ENCODE data around the gene SLC10A3. TPM values are rescaled to one million over a fixed set of nuclear protein-coding genes. Genes with fewer than 3 reads are reported as not detected.

The SLC10A3 gene, protein sequence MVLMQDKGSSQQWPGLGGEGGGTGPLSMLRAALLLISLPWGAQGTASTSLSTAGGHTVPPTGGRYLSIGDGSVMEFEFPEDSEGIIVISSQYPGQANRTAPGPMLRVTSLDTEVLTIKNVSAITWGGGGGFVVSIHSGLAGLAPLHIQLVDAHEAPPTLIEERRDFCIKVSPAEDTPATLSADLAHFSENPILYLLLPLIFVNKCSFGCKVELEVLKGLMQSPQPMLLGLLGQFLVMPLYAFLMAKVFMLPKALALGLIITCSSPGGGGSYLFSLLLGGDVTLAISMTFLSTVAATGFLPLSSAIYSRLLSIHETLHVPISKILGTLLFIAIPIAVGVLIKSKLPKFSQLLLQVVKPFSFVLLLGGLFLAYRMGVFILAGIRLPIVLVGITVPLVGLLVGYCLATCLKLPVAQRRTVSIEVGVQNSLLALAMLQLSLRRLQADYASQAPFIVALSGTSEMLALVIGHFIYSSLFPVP
- 20.5 and 22.4 TPM in 2 replicates for total RNA-seq

DNA sequence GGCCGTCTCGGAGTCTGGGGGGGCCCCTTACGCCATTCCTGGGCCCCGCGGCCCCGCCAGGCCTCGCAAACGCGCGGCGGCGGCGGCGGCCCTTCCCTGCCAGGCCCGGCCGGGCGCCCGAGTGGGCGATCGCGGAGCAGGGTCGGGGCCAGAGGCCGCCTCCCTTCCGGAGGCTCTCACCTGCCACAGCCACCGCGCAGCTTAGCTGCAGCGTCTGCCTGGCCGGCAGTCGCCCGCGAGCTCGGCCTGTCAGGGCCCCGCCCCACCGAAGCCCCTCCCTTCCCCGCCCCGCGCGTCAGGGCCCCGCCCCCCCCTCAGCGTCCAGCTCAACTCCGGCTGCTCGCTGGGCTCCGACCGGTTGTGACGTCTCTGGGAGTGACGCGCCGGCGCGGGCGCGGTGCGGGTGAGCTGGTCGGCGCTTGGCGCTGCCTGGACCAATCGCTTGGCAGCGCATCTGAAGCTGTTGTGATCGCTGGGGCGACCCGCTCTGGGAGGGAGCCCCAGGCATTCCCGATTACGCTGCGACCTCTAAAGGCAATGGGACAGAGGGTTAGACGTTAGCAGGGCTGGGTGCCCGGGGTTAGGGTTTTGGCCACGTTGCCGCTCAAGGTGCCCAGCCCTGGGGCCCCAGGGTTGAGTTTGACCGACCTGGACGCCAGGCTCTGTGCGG is at the start of gene SLC10A3:
TSS of gene SLC10A3 (minus strand) at position 216 of the 670 bp plus-strand sequence. CDS start 1,689 bp downstream, outside the sequence.

DNA sequence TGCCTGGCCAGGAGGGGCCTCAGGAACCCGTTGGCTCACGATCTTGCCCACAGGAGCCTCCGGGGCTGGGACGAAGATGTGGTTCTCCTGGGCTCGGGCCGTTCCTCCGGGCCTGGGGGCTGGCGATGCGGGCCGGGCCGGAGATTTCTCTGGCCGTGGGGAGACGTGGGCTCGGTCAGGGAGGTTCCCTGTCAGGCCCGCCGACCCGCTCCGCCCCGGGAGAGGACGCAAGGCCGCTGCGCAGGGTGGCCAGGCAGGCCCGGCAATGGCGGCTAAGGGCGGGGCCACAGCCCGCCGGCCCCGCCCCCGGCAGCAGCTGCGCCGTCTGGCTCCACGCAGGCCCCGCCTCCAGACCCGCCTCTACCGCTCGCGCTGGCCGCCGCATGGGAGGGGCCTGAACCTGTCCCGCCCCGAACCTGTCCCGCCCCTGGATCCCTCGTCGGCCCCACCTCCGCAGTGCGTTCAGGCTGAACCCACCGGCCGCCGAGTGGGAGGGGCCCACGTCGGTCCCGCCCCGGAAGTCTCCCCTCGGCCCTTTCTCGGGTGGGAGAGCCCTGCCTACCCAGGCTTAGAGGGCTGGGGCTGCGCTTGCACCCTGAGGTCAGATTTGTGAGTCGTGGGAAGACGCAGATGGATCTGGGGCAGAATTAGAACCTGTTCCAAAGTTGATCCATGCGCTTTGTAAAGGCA is 25.7 kb upstream of the SLC10A3 start, which contains the start of gene FAM3A:
TSS of gene FAM3A (minus strand) at position 267 of the 690 bp plus-strand sequence. CDS start 460 bp downstream, outside the sequence.

DNA sequence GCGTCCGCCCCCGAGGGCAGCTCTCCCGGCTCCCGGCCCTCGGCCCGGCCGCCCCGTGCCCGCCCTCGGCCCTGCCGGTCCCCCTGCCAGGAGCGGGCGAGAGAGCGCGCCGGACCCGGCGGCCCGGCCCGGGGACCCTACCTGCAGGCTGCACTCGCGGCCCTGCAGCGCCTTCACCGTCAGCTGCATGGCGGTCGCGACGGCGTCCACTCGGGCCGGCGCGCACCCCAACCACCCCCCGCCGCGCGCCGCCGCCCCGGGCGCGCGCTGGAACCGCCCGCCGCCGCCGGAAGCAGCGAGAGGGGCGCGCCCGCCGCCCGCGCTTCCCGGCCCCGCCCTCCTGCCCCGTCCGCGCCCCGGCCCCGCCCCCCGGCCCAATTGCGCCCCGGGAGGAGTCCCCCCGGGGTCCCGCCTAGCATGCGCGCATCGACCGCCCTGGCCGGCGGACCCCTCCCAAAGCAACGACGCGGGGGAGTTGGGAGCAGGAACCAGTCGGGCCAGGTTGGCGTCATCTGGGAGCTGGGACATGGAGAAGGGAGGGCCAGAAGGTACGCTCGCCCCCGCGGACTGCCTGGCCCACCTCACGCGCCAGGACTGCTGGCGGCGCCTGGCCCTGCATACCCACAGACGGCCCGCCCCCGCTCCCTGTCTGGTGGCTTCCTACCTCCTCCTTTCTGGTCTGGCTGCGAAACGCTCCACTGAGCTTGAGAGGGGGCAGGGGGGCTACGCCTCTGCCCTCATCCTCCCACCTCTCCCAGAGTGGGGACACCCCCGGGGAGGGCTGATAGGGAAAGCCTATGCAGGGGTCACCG is 3.8 kb downstream of the SLC10A3 start, which contains the start of gene UBL4A:
TSS of gene UBL4A (minus strand) at position 220 of the 812 bp plus-strand sequence. CDS start at position 189, 31 bp downstream.

DNA sequence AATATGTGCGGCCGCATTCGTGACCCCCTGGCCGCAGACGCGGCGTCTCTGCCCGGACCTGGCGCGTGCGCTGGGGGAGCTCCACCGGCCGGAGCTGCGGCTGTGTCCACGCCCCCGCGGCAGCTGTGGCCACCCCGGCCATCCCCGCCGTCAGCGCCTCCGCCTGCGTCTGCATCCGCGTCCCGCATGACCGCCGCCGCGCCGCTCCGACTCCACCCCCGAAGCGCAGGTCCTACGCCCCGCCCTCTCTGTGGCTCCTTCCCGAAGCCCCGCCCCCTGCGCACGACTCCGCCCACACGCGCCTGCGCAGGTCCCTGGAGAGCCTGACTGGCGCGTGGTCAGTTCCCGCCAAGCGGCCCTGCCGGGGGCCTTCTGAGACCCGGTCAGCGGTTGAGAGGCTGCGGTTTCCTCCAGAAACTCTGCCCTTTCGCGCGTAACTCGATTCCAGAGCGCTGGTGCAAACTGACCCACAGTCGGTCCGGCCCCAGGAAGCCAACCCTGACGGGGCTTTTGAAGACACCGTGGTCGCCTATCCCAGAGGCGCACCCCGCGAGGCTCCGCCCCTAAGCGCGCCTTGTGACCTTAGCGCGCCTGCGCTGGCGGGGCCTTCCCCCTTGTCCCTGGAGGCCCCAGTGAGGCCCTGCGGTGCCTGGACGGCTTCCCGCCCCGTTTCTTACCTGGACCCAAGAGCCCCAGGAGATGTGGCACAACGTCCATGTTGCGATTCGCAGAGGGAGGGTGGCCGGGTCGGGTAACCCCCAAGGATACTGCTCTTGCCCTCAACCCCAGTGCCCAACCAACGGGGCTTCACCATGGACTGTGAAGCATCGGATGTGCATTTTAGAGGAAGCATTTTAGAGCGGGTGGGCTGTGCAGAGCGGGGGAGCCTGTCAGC is 11.5 kb downstream of the SLC10A3 start, which contains the start of gene LAGE3:
TSS of gene LAGE3 (minus strand) at position 554 of the 895 bp plus-strand sequence. CDS start at position 188, 366 bp downstream.

DNA sequence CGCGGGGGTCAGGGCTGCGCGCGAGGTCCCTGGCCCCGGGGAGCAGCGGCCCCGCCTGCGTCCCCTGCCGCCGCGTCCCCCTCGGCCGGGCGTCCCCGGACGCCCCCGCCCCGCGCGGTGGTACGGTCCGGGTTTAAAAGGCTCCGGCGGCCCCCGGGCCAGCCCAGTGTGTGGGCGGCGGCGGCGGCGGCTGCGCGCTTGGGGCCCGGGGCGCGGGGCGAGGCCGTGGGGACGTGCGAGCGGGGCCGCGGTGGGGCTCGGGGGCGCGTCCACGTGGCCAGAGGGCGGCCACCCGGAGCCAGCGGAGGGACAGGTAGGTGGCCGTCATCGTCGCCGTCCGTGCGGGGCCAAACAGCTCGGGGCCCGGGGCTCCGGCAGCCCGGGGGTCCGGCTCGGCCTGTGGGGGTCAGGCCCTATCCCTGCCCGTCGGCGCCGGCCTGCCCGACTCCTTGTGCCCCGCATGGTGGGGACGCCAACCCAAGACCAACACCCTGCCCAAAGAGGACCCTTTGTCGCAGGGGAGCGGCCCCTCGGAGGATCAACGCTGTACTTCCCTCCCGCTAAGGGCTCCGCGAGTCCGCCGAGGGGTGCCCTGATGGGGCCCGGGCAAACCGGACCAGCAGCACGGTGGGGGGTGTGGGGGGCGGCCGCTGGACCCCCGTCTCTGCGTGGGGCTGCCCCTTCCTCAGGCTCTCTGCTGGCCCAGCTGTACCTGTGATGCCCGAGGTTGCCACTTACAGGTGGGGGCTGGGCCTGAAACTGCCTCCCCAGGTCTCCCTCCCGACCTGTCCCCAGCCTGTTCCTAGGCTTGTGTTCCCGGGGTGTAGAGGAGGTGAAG is 32.1 kb downstream of the SLC10A3 start, which contains the start of gene PLXNA3:
TSS of gene PLXNA3 (plus strand) at position 166 of the 838 bp plus-strand sequence. CDS start 1,903 bp downstream, outside the sequence.

DNA sequence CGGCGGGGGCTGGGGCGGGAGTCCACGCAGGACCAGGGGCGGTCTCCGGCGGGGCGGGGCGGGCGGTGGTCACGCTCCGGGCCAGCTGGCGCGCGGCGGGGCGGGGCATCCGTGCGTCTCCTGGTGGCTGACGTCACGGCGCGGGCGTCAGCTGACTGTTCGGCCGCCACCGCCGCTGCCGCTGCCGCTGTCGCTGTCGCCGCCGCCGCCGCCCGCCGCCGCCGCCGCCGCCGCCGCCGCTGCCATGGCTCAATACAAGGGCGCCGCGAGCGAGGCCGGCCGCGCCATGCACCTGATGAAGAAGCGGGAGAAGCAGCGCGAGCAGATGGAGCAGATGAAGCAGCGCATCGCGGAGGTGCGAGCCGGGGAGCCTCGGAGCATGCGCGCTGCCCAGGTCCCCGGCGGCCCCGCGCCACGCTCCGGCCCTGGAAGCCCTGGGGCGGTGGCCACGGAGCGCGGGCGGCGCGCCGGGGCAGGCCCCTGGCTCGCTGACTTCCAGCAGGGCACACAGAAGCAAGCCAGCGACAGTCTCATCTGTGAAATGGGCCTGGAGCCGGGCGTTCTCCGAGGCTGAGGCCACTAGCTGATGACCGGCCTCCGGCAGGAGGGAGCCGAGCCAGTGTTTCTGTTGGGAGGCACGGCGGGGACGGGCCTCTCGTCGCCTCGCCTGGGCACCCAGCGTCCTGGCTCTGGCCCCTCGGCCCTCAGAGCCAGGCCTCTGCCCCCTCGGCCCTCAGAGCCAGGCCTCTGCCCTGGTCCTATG is 46.3 kb downstream of the SLC10A3 start, which contains the start of gene FAM50A:
TSS of gene FAM50A (plus strand) at position 150 of the 763 bp plus-strand sequence. CDS start at position 245, 95 bp downstream.

Other genes starting within 250 kb of the SLC10A3 start
- gene OPN1MW3, start 233.0 kb downstream of the SLC10A3 start, total RNA-seq: not detected in 2 replicates
- not detected in 2 replicates for gene TEX28, start 195.5 kb downstream of the SLC10A3 start, total RNA-seq
- not detected in 2 replicates for gene TKTL1, start 194.8 kb downstream of the SLC10A3 start, total RNA-seq
- 796 and 1,439 TPM in 2 replicates for gene FLNA, start 116.0 kb downstream of the SLC10A3 start, total RNA-seq
- 17.3 and 17.4 TPM in 2 replicates for gene EMD, start 111.3 kb downstream of the SLC10A3 start, total RNA-seq
- 5,235 and 8,047 TPM in 2 replicates for gene RPL10, start 92.3 kb downstream of the SLC10A3 start, total RNA-seq
- 65.8 and 69.7 TPM in 2 replicates for gene DNASE1L1, start 81.4 kb downstream of the SLC10A3 start, total RNA-seq
- gene TAFAZZIN, start 79.1 kb downstream of the SLC10A3 start, total RNA-seq: 23.7 and 27.0 TPM in 2 replicates
- gene ATP6AP1, start 62.0 kb downstream of the SLC10A3 start, total RNA-seq: 69.6 and 81.0 TPM in 2 replicates
- 38.8 and 56.4 TPM in 2 replicates for gene GDI1, start 53.5 kb downstream of the SLC10A3 start, total RNA-seq
- gene FAM50A, start 46.5 kb downstream of the SLC10A3 start, total RNA-seq: 44.1 and 60.5 TPM in 2 replicates
- 11.3 TPM in 2 replicates for gene PLXNA3, start 32.3 kb downstream of the SLC10A3 start, total RNA-seq
- 16.8 and 34.5 TPM in 2 replicates for gene LAGE3, start 11.3 kb downstream of the SLC10A3 start, total RNA-seq
- gene UBL4A, start 4.0 kb downstream of the SLC10A3 start, total RNA-seq: 56.6 and 82.7 TPM in 2 replicates
- gene FAM3A, start 25.6 kb upstream of the SLC10A3 start, total RNA-seq: 31.1 and 36.1 TPM in 2 replicates
- gene G6PD, start 56.2 kb upstream of the SLC10A3 start, total RNA-seq: 23.9 and 49.9 TPM in 2 replicates
- gene IKBKG, start 57.0 kb upstream of the SLC10A3 start, total RNA-seq: 11.7 and 11.8 TPM in 2 replicates
- not detected in 2 replicates for gene CTAG1A, start 94.5 kb upstream of the SLC10A3 start, total RNA-seq
- gene CTAG1B, start 128.7 kb upstream of the SLC10A3 start, total RNA-seq: not detected in 2 replicates
- not detected in 2 replicates for gene CTAG2, start 162.9 kb upstream of the SLC10A3 start, total RNA-seq

Measured in tracheal epithelial cell (primary cell).